Measurements from ENCODE around the gene SKAP2. TPM values are rescaled to one million over a fixed set of nuclear protein-coding genes. Genes with fewer than 3 reads are reported as not detected.

SKAP2 gene
- polyA plus RNA-seq, 1 donor from 2014 or later = 3.6 TPM

DNA sequence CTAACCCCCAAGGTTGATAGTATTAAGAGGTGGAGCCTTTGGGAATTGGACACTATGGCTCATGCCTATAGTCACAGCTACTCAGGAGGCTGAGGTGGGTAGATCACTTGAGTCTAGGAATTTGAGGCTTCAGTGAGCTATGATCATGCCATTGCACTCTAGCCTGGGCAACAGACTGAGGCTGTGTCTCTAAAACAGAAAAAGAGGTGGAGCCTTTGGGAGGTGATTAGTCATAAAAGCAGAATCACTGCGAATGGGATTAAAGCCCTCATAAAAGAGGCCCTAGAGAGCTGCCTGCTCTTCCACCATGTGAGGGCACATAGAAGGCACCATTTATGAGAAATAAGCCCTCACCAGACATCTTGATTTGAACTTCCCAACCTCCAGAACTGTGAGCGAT lies 81.9 kb downstream of the SKAP2 start:
- TF ChIP-seq POLR2AphosphoS5 (IDR thresholded peaks at IDR 0.05) (no peak), CTCF (IDR thresholded peaks at IDR 0.05; ENCODE audit: poor library complexity, severe bottlenecking) (no peak), MXI1 (conservative IDR thresholded peaks at IDR 0.05; ENCODE audit: poor library complexity, severe bottlenecking) (no peak), REST (IDR thresholded peaks at IDR 0.05; ENCODE audit: borderline replicate concordance) (no peak), TAF1 (IDR thresholded peaks at IDR 0.05; ENCODE audit: low read depth) (no peak), EZH2 (IDR thresholded peaks at IDR 0.05; ENCODE audit: borderline replicate concordance, insufficient read depth, low read length, poor library complexity, severe bottlenecking) (no peak), SMC3 (conservative IDR thresholded peaks at IDR 0.05; ENCODE audit: poor library complexity) (no peak), EP300 (conservative IDR thresholded peaks at IDR 0.05; ENCODE audit: poor library complexity, severe bottlenecking) (no peak), RAD21 (conservative IDR thresholded peaks at IDR 0.05) (no peak)
- no peaks in the 10 kb centered on the region for H3K9me3 ChIP-seq (ENCODE audit: low read length)
- H3K9me2 ChIP-seq (ENCODE audit: insufficient read depth, low read length) = no peaks in the 10 kb centered on the region
- no peak overlapping the region for H3K9ac ChIP-seq (ENCODE audit: low read length)
- no peaks in the 10 kb centered on the region for H3K36me3 ChIP-seq (ENCODE audit: insufficient read depth, low read length)
- no peak overlapping the region for H2AFZ ChIP-seq (ENCODE audit: low read depth, low read length)
- H3K4me3 ChIP-seq (ENCODE audit: low read length) = no peak overlapping the region
- H3K27ac ChIP-seq (ENCODE audit: low read length) = no peak overlapping the region
- no peak overlapping the region for H3K4me2 ChIP-seq (ENCODE audit: low read length)
- no peaks in the 10 kb centered on the region for H3F3A ChIP-seq (ENCODE audit: insufficient read depth, low read length, poor library complexity, severe bottlenecking)
- H3K27me3 ChIP-seq (ENCODE audit: insufficient read depth, low read depth, low read length) = no peaks in the 10 kb centered on the region
- no peaks in the 10 kb centered on the region for H4K20me1 ChIP-seq (ENCODE audit: insufficient read depth)
- no peaks in the 10 kb centered on the region for H3K79me2 ChIP-seq (replicated peaks; ENCODE audit: insufficient read depth, low read length)

GRCh38 chr7:26779978-26780595 lies 84.3 kb downstream of the SKAP2 start:
- Histone ChIP-seq H3K79me2 (replicated peaks; ENCODE audit: insufficient read depth, low read length) (no peaks in the 10 kb centered on the region), H3K36me3 (ENCODE audit: insufficient read depth, low read length) (no peaks in the 10 kb centered on the region), H4K20me1 (ENCODE audit: insufficient read depth) (no peaks in the 10 kb centered on the region), H3K9ac (ENCODE audit: low read length) (no peak overlapping the region), H3K27ac (ENCODE audit: low read length) (no peak overlapping the region), H3K4me2 (ENCODE audit: low read length) (no peak overlapping the region), H3K27me3 (ENCODE audit: insufficient read depth, low read depth, low read length) (no peaks in the 10 kb centered on the region), H3K9me3 (ENCODE audit: low read length) (no peaks in the 10 kb centered on the region), H3F3A (ENCODE audit: insufficient read depth, low read length, poor library complexity, severe bottlenecking) (no peaks in the 10 kb centered on the region), H2AFZ (ENCODE audit: low read depth, low read length) (no peak overlapping the region), H3K4me3 (ENCODE audit: low read length) (no peak overlapping the region), H3K9me2 (ENCODE audit: insufficient read depth, low read length) (no peaks in the 10 kb centered on the region)
- TF ChIP-seq CTCF (IDR thresholded peaks at IDR 0.05; ENCODE audit: poor library complexity, severe bottlenecking) (no peak), RAD21 (conservative IDR thresholded peaks at IDR 0.05) (no peak), EZH2 (IDR thresholded peaks at IDR 0.05; ENCODE audit: borderline replicate concordance, insufficient read depth, low read length, poor library complexity, severe bottlenecking) (no peak), POLR2AphosphoS5 (IDR thresholded peaks at IDR 0.05) (no peak), EP300 (conservative IDR thresholded peaks at IDR 0.05; ENCODE audit: poor library complexity, severe bottlenecking) (no peak), REST (IDR thresholded peaks at IDR 0.05; ENCODE audit: borderline replicate concordance) (no peak), SMC3 (conservative IDR thresholded peaks at IDR 0.05; ENCODE audit: poor library complexity) (no peak), MXI1 (conservative IDR thresholded peaks at IDR 0.05; ENCODE audit: poor library complexity, severe bottlenecking) (no peak), TAF1 (IDR thresholded peaks at IDR 0.05; ENCODE audit: low read depth) (no peak)
